VCaP (cell line): Measurements from ENCODE around the gene CDK16.

ENCODE experiments used
- H3K27ac ChIP-seq: fragments of 450-650 bp; 2 replicates; pipeline ENCODE4 v1.5.1; 2017
- CTCF ChIP-seq: fragments of 450-650 bp; conservative IDR thresholded peaks from 2 replicates; pipeline ENCODE4 v1.5.1; 2017; ENCODE audit warnings: mild to moderate bottlenecking, moderate library complexity

Gene CDK16

DNA sequence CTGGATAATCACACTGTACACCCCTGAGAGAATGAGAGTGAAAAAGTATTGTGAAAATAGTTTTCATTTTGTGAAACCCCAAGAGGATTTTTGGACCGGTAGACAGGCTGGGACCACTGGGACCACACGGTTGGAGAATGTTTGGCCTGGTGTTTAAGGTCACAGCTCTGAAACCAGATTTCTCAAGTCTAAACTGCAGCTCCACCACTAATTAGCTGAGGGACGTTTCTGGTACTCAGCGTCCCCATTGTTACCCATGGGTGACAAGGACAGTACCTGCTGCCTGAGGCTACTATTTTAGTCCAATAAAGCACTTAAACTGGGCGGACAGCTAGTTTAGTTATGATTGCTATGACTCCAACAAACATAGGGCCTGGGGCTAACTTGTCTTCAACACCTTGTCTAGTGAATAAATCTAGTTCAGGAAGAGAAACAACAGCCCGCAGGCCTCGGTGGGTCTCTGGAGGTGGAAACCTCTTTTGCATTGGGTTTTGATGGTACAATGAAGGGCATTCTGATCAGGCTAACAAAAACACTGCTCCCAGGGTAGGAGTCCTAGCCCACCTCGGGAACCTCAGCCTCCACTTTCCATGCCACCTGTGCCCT is 13.8 kb downstream of the CDK16 start:
- H3K27ac ChIP-seq, result peak overlapping the region; percentile 86
- TF ChIP-seq CTCF, result no peak

DNA sequence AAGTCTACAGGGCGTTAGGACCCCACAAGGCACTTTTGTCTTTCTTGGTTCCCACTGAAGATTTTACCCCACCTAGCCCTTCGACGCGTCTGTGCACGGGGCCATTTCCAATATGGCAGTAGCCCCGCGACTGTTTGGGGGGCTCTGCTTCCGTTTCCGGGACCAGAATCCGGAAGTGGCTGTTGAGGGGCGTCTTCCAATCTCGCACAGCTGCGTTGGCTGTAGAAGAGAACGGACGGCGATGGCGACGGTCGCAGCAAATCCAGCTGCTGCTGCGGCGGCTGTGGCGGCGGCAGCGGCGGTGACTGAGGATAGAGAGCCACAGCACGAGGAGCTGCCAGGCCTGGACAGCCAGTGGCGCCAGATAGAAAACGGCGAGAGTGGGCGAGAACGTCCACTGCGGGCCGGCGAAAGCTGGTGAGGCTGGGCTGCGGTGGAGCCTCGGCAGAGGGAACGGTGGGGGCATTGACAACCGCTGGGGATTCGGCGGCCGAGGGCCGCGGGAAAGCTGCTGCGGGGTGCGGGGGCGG is 14.4 kb downstream of the CDK16 start, which contains the start of gene USP11:
TSS of gene USP11 (plus strand) at position 207 of the 530 bp plus-strand sequence. CDS start at position 242, 35 bp downstream.
- TF ChIP-seq CTCF, result no peak
- peak within 1 kb of the TSS; percentile 86 for H3K27ac ChIP-seq

DNA sequence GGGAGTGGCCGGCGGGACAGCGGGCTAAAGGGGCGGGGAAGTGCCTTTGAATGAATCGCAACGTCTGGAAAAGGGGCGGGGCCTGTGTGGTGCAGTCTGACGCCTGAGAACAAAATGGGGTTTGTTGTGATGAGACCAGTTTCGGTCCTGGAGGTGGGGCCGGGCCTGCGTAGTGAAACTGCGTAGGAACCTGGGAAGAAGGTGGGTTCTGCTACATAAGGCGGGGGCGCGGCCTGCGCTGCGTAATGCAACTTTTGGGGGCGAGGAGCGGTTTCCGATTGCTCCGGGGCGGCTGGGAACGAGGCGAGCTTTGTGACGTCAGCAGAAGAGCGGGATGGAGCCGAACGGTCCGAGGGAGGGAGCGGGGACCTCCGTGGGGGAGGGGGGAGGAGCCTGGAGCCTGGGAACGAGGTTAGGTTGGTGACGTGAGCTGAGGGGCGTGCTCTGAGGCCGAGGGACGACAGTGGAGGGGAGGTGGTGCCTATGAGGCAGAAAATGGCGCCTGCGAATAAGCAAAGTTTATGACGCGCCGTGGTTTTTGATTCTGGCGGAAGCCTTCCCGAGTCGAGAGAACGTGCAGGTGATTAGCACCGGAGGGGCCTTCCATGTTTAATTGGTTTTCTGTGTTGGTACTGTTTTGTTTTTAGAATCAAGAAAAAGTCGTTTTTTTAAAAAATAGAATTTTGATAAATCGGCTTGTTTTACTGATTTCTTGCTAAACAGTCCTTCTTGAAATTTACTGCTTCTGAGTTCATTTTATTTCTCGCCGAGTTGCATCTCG is 15.0 kb downstream of the CDK16 start:
- peak overlapping the region; percentile 86 for H3K27ac ChIP-seq

GRCh38 chrX:47234583-47234982 is 16.1 kb downstream of the CDK16 start:
- no peak for TF ChIP-seq CTCF
- H3K27ac ChIP-seq, result peak overlapping the region; percentile 86; the same call in 1 of the 2 replicates

More for the DNA sequence above, 15.0 kb downstream of the CDK16 start:
- TF ChIP-seq CTCF, result no peak

DNA sequence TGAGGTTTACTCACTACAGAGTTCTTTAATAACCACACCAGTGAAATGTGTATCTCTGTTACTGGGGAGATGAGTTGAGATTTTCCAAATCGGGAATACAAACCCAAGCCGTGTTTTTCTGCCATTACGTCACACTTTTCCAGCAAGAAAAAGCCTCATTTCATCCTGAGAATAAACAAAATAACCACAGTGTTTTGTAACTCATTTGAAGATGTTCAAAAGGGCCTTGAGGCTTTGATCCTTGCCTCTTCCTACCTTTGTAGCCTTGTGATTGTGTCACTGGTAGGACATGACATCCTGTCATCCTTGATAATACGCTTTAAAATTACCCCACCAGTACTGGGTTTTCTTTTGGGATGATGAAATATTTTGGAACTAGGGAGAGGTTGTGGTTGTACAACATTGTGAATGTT is 17.2 kb downstream of the CDK16 start:
- H3K27ac ChIP-seq, result no peak overlapping the region
- TF ChIP-seq CTCF, result no peak

DNA sequence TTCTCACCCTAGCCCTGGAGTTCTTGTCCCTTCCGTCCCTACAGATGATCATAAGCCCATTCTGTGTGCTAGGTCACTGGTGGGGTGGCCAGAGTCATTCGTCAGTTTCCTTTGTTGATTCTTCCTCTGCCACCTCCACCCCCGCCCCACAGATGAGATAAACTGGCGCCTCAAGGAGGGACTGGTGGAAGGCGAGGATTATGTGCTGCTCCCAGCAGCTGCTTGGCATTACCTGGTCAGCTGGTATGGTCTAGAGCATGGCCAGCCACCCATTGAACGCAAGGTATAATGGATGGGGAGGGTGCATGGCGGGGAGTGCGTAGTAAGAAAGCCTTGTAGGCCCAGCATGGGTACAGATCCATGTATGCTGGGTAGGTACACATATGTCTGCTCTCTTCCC is 20.7 kb downstream of the CDK16 start:
- TF ChIP-seq CTCF, result no peak
- no peak overlapping the region for H3K27ac ChIP-seq

- TF ChIP-seq CTCF, result no peak
- H3K27ac ChIP-seq, result no peak overlapping the region
Measured at GRCh38 chrX:47239898-47240545, 21.5 kb downstream of the CDK16 start.
